ENCODE data around the gene BCAS1. TPM values are rescaled to one million over a fixed set of nuclear protein-coding genes. Genes with fewer than 3 reads are reported as not detected.

BCAS1 gene
- total RNA-seq, 2 experiments from 2014 or later, result 0.09 TPM; not detected in 1

GRCh38 chr20:53922901-53923314 lies 147.5 kb downstream of the BCAS1 start:
- no peak overlapping the region for H3K4me3 Mint-ChIP-seq
- H3K9me3 Mint-ChIP-seq, result no peaks in the 10 kb centered on the region
- no peaks in the 10 kb centered on the region for H3K36me3 Mint-ChIP-seq
- DNase-seq (no peak), ATAC-seq (ENCODE audit: low read depth) (no peak)
- H3K27me3 Mint-ChIP-seq, result peaks cover 2% of the 10 kb centered on the region
- POLR2A ChIA-PET, result no interaction called here
- H3K27ac Mint-ChIP-seq, result no peak overlapping the region
- H3K4me1 Mint-ChIP-seq, result peaks cover 19% of the 10 kb centered on the region

DNA sequence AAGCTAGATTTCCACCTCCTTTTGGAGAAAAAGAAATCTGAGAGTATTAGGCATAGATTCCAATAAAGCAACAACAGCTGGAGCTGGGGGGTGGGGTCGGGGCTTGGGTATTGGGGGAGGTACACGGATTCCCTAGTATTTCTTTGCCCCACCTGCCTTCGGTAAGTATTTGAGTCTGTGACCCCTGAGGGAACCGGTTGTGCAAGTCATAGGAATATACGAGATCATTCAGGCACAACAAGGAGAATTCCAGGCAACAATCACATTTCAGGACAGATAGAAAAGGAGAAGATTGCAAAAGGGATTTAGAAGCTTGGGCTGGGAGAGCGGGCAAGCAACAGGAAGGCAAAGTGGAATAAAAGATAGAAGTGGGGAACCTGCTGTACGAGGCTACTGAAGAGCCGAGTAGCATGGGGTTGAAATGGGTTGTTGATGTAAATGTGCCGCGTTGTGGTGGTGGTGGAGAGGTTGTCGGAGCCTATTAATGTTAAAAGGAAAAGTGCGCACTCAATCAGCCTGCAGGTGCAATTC lies 148.9 kb downstream of the BCAS1 start:
- Mint-ChIP-seq H3K9me3 (no peaks in the 10 kb centered on the region), H3K4me1 (peaks cover 20% of the 10 kb centered on the region), H3K27me3 (peaks cover 2% of the 10 kb centered on the region), H3K4me3 (no peak overlapping the region), H3K27ac (no peak overlapping the region), H3K36me3 (no peaks in the 10 kb centered on the region)
- ATAC-seq (ENCODE audit: low read depth) (no peak), DNase-seq (no peak)
- POLR2A ChIA-PET, result no interaction called here

GRCh38 chr20:53920647-53921245 lies 149.6 kb downstream of the BCAS1 start:
- H3K4me1 Mint-ChIP-seq, result peaks cover 19% of the 10 kb centered on the region
- ATAC-seq (ENCODE audit: low read depth), result no peak
- POLR2A ChIA-PET, result interaction anchor here (0.6 kb wide), 1 partner anchor 39 kb away, joined by 3 read pairs; no protein-coding TSS in a partner anchor
- no peaks in the 10 kb centered on the region for H3K9me3 Mint-ChIP-seq
- peaks cover 2% of the 10 kb centered on the region for H3K27me3 Mint-ChIP-seq
- H3K4me3 Mint-ChIP-seq, result no peak overlapping the region
- H3K27ac Mint-ChIP-seq, result no peak overlapping the region
- no peaks in the 10 kb centered on the region for H3K36me3 Mint-ChIP-seq
- no peak for DNase-seq

DNA sequence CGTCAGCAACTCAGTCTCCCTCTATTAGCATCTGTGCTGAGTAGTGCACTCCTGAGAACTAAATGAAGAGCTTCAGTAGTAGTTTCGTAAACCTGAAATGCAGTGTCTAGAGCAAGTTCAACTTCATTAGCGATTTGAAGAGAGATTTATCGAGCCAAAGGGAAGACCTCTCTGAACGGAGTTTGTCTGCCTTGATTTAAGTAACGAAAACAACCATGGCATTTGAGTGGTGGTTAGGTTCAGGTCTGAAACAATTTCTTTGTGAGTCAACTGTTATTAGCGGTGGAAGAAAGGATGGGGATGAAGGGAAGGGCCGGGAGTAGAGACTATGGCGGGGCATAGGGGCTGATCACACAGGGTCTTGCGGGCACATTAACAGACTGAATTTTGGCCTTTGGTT lies 150.5 kb downstream of the BCAS1 start:
- H3K4me1 Mint-ChIP-seq, result peaks cover 25% of the 10 kb centered on the region
- H3K36me3 Mint-ChIP-seq, result no peaks in the 10 kb centered on the region
- POLR2A ChIA-PET, result no interaction called here
- no peak for DNase-seq
- ATAC-seq (ENCODE audit: low read depth), result no peak
- H3K9me3 Mint-ChIP-seq, result no peaks in the 10 kb centered on the region
- H3K4me3 Mint-ChIP-seq, result no peak overlapping the region
- peaks cover 2% of the 10 kb centered on the region for H3K27me3 Mint-ChIP-seq
- no peak overlapping the region for H3K27ac Mint-ChIP-seq

DNA sequence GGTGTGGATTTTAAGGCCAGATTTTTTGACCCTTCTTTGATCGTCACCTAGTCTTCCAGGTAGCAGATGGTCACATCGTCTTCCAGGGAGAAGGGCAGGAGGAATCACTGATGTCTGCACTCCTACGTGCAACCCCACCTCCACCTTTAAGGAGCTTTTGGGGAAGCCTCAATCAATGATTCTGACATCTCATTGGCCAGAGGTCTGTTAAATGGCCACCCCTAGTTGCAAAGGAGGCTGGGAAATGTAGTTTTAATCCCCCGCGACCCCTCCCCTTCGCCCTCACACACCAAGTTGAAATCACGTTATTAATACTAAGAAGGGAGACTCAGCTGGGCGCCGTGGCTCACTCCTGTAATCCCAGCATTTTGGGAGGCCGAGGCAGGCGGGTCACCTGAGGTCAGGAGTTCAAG lies 151.4 kb downstream of the BCAS1 start:
- no peaks in the 10 kb centered on the region for H3K36me3 Mint-ChIP-seq
- POLR2A ChIA-PET, result interaction anchor here (1.0 kb wide), 1 partner anchor 47 kb away, joined by 3 read pairs; no protein-coding TSS in a partner anchor
- H3K27me3 Mint-ChIP-seq, result peaks cover 2% of the 10 kb centered on the region
- H3K27ac Mint-ChIP-seq, result no peak overlapping the region
- no peak for DNase-seq
- H3K9me3 Mint-ChIP-seq, result no peaks in the 10 kb centered on the region
- no peak for ATAC-seq (ENCODE audit: low read depth)
- no peak overlapping the region for H3K4me3 Mint-ChIP-seq
- peaks cover 29% of the 10 kb centered on the region for H3K4me1 Mint-ChIP-seq

GRCh38 chr20:53918020-53918311 lies 152.4 kb downstream of the BCAS1 start:
- Mint-ChIP-seq H3K36me3 (no peaks in the 10 kb centered on the region), H3K4me1 (peaks cover 31% of the 10 kb centered on the region), H3K27ac (no peak overlapping the region), H3K9me3 (no peaks in the 10 kb centered on the region), H3K27me3 (peaks cover 2% of the 10 kb centered on the region), H3K4me3 (no peak overlapping the region)
- DNase-seq, result no peak
- POLR2A ChIA-PET, result interaction anchor here (0.6 to 3.0 kb wide), 3 partner anchors 17 to 345 kb away, joined by 3 to 7 read pairs (median 4); no protein-coding TSS in a partner anchor
- ATAC-seq (ENCODE audit: low read depth), result no peak

- no peaks in the 10 kb centered on the region for H3K9me3 Mint-ChIP-seq
- peaks cover 2% of the 10 kb centered on the region for H3K27me3 Mint-ChIP-seq
- ATAC-seq (ENCODE audit: low read depth) (no peak), DNase-seq (no peak)
- H3K4me1 Mint-ChIP-seq, result peaks cover 31% of the 10 kb centered on the region
- H3K27ac Mint-ChIP-seq, result no peak overlapping the region
- H3K36me3 Mint-ChIP-seq, result no peaks in the 10 kb centered on the region
- H3K4me3 Mint-ChIP-seq, result no peak overlapping the region
- POLR2A ChIA-PET, result interaction anchor here (0.6 to 3.4 kb wide), 5 partner anchors 17 to 344 kb away, joined by 3 to 27 read pairs (median 6); no protein-coding TSS in a partner anchor
Observed at GRCh38 chr20:53917145-53918019, 153.0 kb downstream of the BCAS1 start.

DNA sequence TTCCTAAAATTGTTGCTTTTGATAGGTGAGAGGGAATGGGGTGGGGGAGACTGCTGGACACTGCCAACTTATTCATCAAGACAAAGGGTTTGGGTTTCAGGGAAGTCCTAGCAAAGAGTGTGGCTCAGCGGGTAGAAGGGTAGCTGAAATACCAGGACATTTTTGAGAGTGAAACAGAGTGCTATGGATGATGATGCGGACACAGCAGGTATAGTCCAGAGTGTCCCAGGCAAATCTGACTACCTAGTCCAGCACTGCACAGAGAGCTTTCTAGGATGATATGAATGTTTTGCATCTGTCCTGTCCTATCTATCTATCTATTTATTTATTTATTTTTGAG lies 154.3 kb downstream of the BCAS1 start:
- H3K36me3 Mint-ChIP-seq, result no peaks in the 10 kb centered on the region
- POLR2A ChIA-PET, result interaction anchor here (0.5 to 3.4 kb wide), 26 partner anchors 15 to 339 kb away, joined by 3 to 27 read pairs (median 4); partner anchors contain the start of gene ZNF217
- H3K27me3 Mint-ChIP-seq, result peaks cover 2% of the 10 kb centered on the region
- ATAC-seq (ENCODE audit: low read depth) (peak; percentile 16), DNase-seq (no peak)
- H3K27ac Mint-ChIP-seq, result peak overlapping the region; percentile 85
- H3K4me1 Mint-ChIP-seq, result peaks cover 32% of the 10 kb centered on the region
- no peaks in the 10 kb centered on the region for H3K9me3 Mint-ChIP-seq
- H3K4me3 Mint-ChIP-seq, result peak overlapping the region; percentile 86

GRCh38 chr20:53915446-53916172 lies 154.8 kb downstream of the BCAS1 start:
- Mint-ChIP-seq H3K27me3 (no peaks in the 10 kb centered on the region), H3K27ac (peak overlapping the region; percentile 85), H3K4me3 (peak overlapping the region; percentile 86), H3K4me1 (peaks cover 32% of the 10 kb centered on the region), H3K9me3 (no peaks in the 10 kb centered on the region), H3K36me3 (peaks cover 3% of the 10 kb centered on the region)
- POLR2A ChIA-PET, result interaction anchor here (0.5 to 3.4 kb wide), 30 partner anchors 16 to 339 kb away, joined by 3 to 27 read pairs (median 4); partner anchors contain the start of gene ZNF217
- DNase-seq (peak; percentile 92), ATAC-seq (ENCODE audit: low read depth) (peak; percentile 99)

- Mint-ChIP-seq H3K27ac (peak overlapping the region; percentile 85), H3K27me3 (no peaks in the 10 kb centered on the region), H3K36me3 (peaks cover 5% of the 10 kb centered on the region), H3K4me1 (peaks cover 32% of the 10 kb centered on the region), H3K4me3 (peak overlapping the region; percentile 86), H3K9me3 (no peaks in the 10 kb centered on the region)
- DNase-seq (no peak), ATAC-seq (ENCODE audit: low read depth) (no peak)
- POLR2A ChIA-PET, result interaction anchor here (0.6 to 3.4 kb wide), 19 partner anchors 11 to 338 kb away, joined by 3 to 27 read pairs (median 4); no protein-coding TSS in a partner anchor
Observed at GRCh38 chr20:53914781-53915445, 155.5 kb downstream of the BCAS1 start.

GRCh38 chr20:53914091-53914780 lies 156.2 kb downstream of the BCAS1 start:
- Mint-ChIP-seq H3K4me1 (peaks cover 34% of the 10 kb centered on the region), H3K4me3 (peak overlapping the region; percentile 86), H3K27ac (peak overlapping the region; percentile 85), H3K9me3 (no peaks in the 10 kb centered on the region), H3K36me3 (peaks cover 5% of the 10 kb centered on the region), H3K27me3 (no peaks in the 10 kb centered on the region)
- no peak for ATAC-seq (ENCODE audit: low read depth)
- POLR2A ChIA-PET, result interaction anchor here (0.6 to 3.4 kb wide), 9 partner anchors 11 to 318 kb away, joined by 3 to 27 read pairs (median 5); no protein-coding TSS in a partner anchor
- no peak for DNase-seq

GRCh38 chr20:53911301-53911700 lies 159.1 kb downstream of the BCAS1 start:
- peaks cover 31% of the 10 kb centered on the region for H3K4me1 Mint-ChIP-seq
- no peak overlapping the region for H3K4me3 Mint-ChIP-seq
- no peaks in the 10 kb centered on the region for H3K27me3 Mint-ChIP-seq
- H3K27ac Mint-ChIP-seq, result peak overlapping the region; percentile 7
- POLR2A ChIA-PET, result no interaction called here
- no peak for DNase-seq
- H3K36me3 Mint-ChIP-seq, result peaks cover 5% of the 10 kb centered on the region
- peaks cover 2% of the 10 kb centered on the region for H3K9me3 Mint-ChIP-seq
- no peak for ATAC-seq (ENCODE audit: low read depth)

Measured in activated naive CD8-positive, alpha-beta T cell treated with anti-CD3 and anti-CD28 coated beads, Interleukin-2, amount 10 ng/mL, durations not matched to agents 7 days and 5 days (primary cell).